ENCODE measurements around the gene AQP12B.

DNA sequence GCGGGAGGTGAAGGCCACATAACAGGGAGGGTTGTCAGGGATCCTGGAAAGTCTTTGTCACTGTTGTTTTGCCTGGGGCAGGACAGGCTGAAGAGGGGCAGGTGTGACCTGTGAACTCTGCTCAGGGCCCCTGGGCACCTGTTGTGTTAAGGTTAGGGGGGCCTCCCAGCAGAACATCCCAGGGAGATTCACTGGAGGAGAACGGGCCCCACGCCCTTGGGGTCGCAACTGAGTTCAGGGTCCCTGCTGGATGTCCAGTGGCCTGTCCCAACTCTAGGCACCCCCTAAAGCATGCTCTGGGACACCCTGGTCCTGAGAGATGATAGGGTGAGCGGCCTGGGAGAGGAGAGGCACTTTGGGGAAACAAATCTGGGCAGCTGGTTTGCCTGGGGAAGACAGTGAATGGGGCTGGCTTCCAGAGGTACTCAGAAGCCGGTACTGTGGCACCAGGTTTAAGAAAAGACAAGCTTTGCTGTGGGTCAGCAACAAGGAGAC lies 34.5 kb downstream of the AQP12B start:
- TF ChIP-seq, protein P1, sequence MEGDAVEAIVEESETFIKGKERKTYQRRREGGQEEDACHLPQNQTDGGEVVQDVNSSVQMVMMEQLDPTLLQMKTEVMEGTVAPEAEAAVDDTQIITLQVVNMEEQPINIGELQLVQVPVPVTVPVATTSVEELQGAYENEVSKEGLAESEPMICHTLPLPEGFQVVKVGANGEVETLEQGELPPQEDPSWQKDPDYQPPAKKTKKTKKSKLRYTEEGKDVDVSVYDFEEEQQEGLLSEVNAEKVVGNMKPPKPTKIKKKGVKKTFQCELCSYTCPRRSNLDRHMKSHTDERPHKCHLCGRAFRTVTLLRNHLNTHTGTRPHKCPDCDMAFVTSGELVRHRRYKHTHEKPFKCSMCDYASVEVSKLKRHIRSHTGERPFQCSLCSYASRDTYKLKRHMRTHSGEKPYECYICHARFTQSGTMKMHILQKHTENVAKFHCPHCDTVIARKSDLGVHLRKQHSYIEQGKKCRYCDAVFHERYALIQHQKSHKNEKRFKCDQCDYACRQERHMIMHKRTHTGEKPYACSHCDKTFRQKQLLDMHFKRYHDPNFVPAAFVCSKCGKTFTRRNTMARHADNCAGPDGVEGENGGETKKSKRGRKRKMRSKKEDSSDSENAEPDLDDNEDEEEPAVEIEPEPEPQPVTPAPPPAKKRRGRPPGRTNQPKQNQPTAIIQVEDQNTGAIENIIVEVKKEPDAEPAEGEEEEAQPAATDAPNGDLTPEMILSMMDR (IDR thresholded peaks at IDR 0.05; ENCODE audit: low read depth, low read length, missing input control), result no peak
- TF ChIP-seq, protein P2, sequence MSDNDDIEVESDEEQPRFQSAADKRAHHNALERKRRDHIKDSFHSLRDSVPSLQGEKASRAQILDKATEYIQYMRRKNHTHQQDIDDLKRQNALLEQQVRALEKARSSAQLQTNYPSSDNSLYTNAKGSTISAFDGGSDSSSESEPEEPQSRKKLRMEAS (IDR thresholded peaks at IDR 0.05), result no peak
- TF ChIP-seq JUND (IDR thresholded peaks at IDR 0.05), result no peak

Data from liver (tissue), 3 donors.